ENCODE data around the gene BBIP1. TPM values are rescaled to one million over a fixed set of nuclear protein-coding genes. Genes with fewer than 3 reads are reported as not detected.
"Not testable (repeated sequence)": the region's sequence is repeated elsewhere in the genome, so short reads cannot be mapped to it uniquely, and the experiment has no call there.

The BBIP1 gene
- total RNA-seq, 1 donor from 2014 or later: 19.3 TPM

DNA sequence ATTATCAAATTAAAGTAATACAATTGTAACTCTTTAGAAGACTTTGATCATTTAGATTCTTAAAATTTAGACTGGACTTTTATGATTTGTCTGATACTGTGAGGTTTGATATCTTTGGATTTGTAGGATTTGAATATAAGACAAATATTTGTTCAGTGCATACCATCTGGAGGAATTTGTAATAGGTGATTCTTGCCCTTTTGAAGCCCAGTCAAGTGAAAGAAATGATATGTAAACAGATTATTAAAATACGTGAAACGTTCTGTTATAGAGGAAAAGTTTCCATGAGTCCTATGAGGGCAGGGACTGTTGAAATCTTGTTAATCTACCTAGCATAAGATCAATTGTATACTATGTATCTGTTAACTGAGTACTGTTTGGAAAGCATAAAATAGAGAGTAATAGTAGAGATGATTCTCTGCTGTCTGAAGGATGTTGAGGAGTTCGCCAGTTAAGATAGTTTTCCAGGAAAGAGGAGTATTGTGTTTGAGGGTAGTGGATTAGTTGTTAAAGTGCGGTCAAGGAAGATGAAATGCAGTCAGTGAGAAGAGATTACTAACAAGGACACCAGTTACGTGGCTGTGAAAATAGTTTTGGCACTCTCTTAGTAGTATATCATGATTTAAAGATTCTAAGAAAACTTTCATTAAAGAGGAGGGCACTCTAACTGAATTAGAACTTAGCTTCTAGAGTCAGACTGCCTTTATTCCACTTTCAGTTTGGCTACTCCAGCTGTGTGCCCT is 32.9 kb downstream of the BBIP1 start:
- no peak for DNase-seq (ENCODE audit: low read depth, low spot score)

DNA sequence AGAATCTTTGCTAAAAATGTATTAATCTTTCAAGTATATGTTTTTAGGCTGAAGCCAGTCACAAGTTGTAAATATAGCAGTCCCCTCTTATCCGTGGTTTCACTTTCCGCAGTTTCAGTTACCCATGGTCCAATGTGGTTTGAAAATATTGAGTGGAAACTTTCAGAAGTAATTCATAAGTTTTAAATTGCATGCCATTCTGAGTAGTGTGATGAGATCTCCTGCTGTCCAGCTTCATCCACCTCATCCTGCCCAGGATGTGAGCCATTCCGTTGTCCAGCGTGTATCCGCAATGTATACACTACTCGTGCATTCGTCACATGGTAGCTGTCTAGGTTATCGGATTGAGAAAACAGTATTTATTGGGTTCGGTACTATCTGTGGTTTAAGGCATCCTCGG is 35.1 kb downstream of the BBIP1 start:
- no peak for DNase-seq (ENCODE audit: low read depth, low spot score)

DNA sequence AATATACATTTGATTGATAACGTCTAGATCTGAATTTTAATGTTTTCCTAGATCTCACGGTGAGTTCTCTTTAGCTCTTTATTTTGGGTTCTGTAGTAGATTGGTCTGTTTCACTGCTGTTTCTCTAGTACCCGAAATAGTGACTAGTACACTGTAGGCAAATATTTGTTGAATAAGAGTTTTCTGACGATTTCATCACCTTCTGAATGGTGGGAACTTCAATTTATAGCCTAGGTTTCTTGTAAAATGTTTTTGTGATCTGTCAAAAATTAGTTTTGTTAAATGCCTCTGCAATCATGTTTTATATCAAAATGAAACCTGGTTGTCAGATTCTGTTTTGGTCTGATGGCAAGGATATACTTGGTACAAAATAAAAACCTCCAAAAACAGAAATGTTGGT is 37.1 kb downstream of the BBIP1 start:
- no peak for DNase-seq (ENCODE audit: low read depth, low spot score)

DNA sequence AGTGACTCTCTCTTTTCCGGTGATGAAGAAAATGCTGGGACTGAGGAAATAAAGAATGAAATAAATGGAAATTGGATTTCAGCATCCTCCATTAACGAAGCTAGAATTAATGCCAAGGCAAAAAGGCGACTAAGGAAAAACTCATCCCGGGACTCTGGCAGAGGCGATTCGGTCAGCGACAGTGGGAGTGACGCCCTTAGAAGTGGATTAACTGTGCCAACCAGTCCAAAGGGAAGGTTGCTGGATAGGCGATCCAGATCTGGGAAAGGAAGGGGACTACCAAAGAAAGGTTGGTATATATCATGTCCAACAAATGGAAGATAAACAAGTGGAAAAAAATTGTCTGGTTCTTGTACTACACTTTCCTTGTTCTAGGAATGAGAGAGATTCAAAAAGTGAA is 37.7 kb downstream of the BBIP1 start:
- DNase-seq (ENCODE audit: low read depth, low spot score): no peak

DNA sequence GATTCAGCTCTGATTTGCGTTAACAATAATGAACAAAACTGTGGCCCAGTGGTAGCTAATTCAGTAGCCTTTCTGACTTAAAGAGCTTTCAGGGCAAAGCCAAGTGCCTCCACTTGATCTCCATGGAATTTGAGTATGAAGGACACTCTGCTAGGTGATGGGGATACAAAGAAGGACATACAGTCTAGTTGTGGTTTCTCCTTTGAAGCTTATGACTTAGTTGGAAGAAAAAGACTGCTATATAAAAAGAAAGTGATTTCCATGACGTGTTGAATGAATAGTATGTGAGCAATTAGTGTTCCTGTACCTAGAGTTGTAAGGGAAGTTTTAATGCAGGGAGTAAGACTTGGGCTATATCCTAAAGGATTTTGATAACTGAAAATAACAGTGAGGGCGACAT is 39.0 kb downstream of the BBIP1 start:
- DNase-seq (ENCODE audit: low read depth, low spot score): no peak

DNA sequence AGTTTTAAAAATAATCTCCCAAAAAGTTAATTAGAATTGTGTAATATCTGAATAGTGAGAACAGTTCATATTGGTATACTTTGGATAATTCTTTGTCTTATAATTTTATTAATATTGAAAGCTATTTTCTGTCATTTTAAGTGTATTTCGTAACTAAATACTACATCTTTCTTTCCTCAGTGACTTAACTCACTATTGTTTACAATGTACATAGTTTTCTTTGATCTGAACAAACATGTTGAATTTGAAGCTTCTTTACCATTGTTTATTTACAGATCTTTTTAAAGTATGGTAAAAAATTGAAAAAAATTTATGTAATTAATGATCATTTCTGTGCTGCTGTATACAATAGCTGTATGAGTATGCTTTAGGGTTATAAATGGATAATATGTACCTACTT is 42.2 kb downstream of the BBIP1 start:
- DNase-seq (ENCODE audit: low read depth, low spot score): no peak

DNA sequence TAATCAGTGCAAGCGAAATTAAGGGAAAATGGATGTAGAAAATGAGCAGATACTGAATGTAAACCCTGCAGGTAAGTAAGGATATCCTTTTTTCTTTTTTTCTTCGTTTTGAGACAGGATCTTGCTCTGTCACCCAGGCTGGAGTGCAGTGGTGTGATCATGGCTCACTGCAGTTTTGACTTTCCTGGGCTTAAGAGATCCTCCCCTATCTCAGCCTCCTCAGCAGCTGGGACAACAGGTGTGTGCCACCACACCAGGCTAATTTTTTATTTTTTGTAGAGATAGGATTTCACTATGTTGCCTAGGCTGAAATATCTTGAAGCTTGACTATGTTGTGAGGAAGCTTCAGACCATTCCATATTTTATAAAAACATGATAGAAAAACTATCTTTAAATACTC is 43.0 kb downstream of the BBIP1 start:
- DNase-seq (ENCODE audit: low read depth, low spot score): no peak

DNA sequence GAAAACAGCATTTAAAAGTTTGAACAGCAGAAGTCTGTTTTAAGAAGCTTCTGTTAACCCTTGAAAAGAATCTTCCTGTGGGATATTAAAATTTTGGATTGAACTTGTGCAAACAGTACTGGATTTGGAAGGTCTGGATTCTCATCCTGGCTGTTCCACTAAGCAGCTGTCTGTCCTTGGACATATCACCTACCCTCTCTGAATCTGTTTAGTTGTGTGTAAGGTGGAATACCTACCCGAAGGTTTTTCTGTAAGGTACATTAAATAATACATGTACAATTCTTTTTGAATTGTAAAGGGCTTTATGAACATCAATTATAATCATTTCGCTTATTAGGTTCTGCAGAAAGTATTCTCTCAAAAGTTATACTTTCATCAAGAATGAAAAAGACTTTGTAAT is 45.0 kb downstream of the BBIP1 start:
- no peak for DNase-seq (ENCODE audit: low read depth, low spot score)

DNA sequence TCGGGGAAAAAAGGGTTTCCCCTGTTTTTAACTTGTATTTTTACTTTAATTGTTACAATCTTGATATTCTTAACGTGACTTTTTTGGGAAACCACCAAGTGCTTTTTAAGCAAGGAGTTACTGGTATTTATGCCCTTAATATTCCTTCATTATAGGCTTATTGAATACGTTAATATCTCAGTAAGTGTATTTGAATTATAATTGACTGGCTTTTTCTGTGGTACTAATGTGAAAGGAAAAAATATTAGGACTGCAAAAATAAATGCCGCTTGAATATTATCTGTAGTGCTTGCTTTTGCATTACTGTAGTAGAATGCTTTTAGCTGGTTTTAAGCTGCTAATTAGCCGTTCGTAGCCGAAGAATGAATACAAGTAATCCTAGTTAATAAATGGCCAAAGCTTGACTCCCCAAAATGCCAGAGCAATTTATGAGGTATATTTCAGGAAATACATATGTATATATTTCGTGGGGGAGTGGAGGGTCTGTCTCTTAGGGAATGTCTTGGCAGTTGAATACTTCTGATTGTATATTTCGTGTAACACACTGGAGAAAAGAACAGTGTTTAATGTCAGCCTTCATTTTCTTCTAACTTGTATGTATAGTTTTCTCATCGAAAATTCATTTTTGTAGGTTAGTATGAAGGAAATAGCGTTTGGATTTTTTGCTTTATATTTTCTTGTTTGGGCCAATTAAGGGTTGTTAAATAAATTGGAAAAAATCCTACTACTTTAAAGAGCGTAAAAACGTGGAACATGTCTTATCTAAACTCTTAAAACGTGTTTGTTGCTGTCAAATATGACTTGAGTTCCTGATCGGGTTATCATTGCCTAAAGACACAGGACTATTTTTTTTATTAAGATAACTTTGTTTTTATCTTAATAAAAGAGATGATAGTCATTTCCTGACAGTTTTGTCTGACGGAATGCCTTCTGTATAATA is 45.7 kb downstream of the BBIP1 start:
- no peak for DNase-seq (ENCODE audit: low read depth, low spot score)

DNA sequence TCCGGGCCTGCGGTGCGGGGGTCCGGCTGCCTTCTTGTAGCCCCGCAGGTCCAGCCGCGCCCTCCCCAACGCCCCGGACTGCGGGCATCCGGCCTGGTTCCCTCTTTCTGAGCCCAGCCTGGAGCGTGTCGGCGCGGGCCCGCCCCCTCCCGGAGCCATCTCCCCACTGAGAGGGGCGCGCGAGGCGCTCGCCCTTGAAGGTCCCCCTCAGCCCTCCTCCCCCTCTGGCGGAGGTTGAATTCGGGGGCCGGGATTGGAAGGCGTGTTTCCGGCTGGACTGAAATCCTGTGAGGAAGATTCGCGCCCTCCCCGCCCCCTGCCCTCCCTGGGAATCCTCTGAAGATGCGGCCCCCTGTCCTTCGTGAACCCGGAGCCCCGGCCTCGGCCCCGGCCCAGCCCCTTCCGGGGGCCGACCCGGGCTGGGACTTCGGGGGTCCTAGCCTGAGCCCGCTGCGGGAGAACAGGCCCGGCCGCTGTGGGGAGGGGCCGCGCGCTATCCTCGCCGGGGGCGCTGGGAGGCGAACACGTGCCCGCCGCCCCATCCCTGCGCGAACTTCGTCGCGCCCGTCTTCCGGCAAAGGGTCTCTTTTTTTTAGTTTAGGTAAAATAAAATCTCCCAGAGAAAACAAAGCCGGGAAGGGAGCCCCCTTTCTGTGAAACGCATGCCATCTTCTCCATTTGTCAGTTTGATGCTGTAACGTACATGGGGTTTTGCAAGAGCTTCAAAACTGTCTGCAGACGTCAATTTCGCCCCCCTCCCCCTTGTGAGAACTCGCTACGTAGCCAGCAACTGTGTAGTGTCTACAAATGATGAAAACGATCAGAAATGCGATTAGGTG is 46.6 kb downstream of the BBIP1 start:
- DNase-seq (ENCODE audit: low read depth, low spot score): no peak

DNA sequence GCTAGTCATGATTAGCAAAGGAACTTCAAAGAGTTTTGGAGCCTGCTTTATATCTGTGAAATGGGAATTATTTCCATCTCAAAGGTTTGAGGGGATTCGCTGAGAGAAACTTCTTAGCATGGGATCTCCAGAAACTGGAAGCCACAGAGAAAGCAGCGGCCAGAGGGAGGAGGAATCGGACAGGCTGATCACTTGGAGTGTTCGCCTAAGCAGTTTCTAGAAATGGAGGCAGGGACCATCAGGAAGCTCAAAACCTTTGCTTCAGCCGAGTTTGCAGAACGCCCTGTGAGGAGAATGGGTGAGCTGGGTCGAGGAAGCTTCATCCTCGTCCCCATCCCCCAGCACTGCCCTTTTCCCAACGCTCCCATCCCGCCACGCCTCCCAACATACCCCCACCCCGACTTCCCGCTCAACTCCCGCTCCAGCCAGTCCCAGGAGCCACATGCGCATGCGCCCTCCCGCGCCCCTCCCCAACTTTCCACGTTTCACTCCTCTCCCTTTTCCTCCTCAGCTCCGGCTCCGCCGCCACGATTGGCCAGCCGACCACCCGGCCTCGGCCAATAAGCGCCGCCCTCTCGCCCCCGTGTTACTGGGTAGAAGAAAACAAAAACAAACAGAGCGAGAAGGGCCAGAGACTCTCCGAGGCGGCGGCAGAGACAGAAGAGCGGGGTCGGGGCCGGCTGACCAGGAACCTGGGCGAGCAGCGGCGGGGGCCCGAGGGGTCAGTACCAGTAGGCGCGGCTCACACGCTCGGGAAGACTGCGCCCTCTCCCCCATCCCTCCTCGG is 47.5 kb downstream of the BBIP1 start, which contains the start of gene PDCD4:
Gene PDCD4 (plus strand): TSS at position 631 of the 787 bp plus-strand sequence. CDS start 4,100 bp downstream, outside the sequence.
- peak; percentile 89 for DNase-seq (ENCODE audit: low read depth, low spot score)

DNA sequence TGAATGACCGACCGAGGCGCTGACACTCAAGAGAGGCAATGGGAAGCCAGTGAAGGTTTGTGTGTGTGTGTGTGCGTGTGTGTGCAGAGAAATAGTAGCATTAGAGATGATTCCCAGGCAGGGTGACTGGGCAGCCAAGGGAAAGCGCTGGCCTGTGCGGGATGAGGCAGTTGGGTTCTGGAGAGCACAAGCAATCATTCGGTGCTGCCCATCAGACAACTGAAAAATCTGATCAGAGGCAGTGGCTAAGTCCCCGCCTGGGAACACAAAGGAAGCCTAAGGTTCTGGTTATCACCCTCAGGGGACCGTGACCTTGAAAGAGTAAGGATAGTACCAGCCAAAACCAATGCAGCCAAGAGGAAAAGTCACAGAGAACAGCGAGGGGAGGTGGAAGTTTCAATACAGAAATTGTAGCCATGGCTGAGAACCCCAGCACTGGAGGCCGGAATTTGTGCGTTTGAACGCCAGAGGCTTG is 48.1 kb downstream of the BBIP1 start:
- DNase-seq (ENCODE audit: low read depth, low spot score): no peak

DNA sequence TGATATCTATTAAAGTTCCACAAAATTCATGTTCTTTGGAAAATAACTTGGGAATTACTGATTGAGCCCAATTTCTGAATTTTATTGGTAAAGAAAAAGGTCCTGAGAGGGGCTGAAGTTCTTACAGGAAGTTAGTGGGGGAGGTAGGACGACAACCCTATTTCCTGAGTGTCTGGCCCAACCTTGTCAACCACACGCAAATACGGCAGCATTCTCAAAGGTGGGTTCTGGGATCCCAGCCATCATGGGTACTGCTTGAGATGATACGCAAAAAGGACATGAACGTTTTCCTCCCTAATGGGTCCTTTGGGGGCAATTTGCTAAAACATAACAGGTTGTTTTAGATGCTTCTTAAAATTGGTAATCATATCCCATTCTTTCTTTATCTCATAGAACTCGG is 50.0 kb downstream of the BBIP1 start:
- DNase-seq (ENCODE audit: low read depth, low spot score): no peak

DNA sequence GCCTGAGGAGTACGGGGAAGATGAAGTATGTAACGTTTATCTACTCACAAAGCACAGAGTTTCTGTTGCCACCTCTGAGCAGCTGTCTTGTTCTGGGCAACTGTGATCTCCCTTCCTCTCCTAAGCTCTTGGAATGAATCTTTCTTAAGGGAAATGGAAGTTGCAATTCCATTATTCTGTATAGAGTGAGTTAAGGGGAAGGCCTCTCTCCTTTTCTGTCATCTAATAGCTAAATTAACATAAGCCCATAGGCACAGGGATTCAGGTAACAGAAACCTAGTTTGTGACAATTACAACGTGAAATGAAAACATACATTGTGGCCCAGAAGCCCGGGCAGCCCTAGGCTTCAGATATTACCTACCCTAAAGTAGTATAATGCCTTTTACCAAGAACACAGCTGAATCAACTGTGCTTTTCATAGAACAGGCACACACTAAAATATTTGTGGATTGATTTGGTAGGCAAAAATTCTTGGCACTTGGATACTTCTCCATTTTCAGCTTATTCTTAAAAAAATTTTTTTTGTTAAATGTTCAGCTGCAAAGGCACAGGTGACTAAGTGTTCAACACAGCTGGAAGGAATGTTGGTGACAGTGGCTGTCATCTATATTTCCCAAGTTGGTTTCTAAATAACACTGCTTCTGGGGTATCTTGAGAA is 51.0 kb downstream of the BBIP1 start:
- DNase-seq (ENCODE audit: low read depth, low spot score): no peak

DNA sequence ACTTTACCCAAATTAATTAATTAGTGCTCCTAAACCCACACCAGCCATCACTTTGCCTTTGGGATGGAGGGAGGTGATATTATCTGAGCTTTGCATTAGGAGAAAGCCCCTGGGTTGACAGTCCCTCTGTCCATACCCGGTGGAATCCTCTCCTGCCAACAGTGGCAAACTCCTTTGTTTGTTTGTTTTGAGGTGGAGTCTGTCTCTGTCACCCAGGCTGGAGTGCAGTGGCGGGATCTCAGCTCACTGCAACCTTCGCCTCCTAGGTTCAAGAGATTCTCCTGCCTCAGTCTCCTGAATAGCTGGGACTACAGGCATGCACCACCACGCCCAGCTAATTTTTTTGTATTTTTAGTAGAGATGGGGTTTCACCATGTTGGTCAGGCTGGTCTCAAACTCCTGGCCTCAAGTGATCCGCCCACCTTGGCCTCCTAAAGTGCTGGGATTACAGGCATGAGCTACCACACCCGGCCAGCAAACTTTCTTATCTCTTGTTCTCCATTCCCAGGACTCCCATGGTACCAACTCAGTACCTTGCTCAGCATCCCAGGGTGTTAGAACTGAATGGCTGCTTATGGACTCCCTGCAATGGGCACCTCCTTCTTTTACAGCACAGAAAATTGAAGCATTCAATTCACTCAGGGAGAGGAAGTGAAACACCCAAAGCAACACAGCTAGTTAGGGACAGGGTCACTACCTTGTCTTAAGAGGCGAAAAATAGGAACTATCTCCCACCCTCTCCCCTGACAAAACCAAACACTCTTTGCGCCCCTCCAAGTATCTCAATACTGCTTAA is 51.8 kb downstream of the BBIP1 start:
- DNase-seq (ENCODE audit: low read depth, low spot score): not testable (repeated sequence)

DNA sequence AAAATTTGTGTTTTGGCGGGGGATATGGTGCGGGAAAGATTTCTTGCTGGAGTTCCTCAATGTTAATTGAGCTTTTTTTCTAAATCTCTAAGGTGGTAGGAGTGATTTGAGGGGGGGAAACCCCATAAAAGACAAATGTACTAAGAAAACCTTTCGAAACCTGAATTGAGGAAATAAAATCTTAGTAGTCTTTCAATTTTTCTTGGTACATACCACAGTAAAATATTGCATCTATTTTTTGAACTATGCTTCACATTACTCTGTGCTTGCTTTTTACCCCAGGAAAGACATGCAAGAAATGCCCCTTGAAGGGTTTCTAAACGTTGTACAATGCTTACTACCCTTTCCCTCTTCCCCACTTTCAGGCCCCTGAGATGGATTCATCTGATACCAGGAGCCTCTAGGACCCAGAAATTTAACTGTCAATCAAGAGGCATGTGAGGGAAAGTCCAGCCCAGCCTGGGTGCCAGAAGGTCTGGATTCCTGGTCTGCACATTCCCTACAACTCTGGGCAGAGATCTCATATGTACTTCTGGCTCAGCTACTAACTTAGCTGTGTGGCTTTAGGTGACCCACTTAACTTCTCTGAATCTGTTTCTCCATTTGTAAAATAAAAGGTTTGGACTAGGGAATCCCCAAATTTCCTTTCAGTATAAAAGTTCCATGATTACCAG is 53.0 kb downstream of the BBIP1 start:
- no peak for DNase-seq (ENCODE audit: low read depth, low spot score)

DNA sequence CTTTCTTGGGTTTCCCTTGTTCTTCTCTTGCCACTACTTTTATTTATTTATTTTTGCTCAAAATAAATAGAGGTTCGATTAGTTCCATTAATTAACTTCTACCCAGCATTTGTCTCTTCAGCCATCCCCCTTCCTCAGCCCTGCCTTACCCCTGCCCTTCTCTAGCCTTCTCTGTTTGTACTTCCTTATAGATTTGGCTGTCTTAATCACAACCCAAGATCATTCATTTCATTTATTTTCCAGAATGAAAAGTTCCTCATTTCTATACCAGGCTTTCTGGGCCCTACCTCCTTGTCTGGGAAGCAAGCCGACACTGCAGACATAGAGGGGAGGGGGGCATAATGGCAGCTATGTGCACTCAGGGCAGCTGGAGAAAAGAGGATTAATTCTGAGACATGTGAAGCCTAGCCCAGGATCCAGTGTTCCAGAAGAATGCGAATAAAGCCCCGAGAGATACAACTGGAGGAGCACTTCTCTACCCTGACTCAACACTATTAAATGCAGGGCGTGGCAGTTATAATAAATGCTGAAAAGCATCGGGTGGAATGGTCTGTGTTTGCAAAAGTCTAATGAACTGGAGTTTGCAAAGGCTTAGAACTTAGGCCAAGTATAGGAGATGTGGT is 53.7 kb downstream of the BBIP1 start:
- DNase-seq (ENCODE audit: low read depth, low spot score): no peak

DNA sequence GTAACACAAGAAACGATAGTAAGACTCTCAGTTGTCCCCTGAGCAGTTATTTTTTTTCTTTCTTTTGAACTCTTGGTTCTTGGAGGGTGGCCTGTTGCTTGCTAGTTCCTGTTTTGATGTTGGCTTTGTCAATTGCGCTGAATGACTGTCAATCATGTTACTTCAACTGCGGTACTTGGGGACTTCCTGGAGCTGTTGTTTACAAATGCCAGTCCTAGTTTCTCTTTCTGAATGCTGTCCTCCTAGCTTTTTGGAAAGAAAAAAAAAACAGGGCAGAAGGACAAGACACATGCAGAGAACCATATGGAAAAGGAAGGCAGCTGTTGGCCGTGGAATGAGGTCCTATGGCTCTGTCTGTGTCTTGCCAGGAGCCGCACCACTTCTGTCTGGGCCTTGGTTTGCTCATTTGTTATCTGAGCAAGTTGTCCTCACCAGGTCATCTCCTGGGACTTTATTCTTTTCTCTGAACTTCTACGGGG is 54.3 kb downstream of the BBIP1 start:
- DNase-seq (ENCODE audit: low read depth, low spot score): no peak
